GM12891 (cell line): ENCODE measurements around the gene DTWD2.

Experiments used
- PAX5 ChIP-seq: IDR thresholded peaks from 2 replicates; pipeline ENCODE4 v1.6.1; 2011; ENCODE audit warnings: low read length, moderate library complexity, mild to moderate bottlenecking; ENCODE audit not compliant: insufficient read depth, severe bottlenecking
- POLR2A ChIP-seq: IDR thresholded peaks from 2 replicates; pipeline ENCODE4 v1.6.1; 2011; ENCODE audit warnings: low read depth, low read length, control low read depth
- POLR2AphosphoS5 ChIP-seq: IDR thresholded peaks from 2 replicates; pipeline ENCODE4 v1.6.1; 2011; ENCODE audit warnings: low read depth, low read length, control low read depth
- POU2F2 ChIP-seq: IDR thresholded peaks from 2 replicates; pipeline ENCODE4 v1.6.1; 2011; ENCODE audit warnings: low read depth, mild to moderate bottlenecking, control low read depth, low read length, moderate library complexity
- SPI1 ChIP-seq: IDR thresholded peaks from 2 replicates; pipeline ENCODE4 v1.6.1; 2011; ENCODE audit warnings: low read depth, low read length, control low read depth
- TAF1 ChIP-seq: IDR thresholded peaks from 2 replicates; pipeline ENCODE4 v1.6.1; 2011; ENCODE audit warnings: low read depth, low read length, control low read depth

DNA sequence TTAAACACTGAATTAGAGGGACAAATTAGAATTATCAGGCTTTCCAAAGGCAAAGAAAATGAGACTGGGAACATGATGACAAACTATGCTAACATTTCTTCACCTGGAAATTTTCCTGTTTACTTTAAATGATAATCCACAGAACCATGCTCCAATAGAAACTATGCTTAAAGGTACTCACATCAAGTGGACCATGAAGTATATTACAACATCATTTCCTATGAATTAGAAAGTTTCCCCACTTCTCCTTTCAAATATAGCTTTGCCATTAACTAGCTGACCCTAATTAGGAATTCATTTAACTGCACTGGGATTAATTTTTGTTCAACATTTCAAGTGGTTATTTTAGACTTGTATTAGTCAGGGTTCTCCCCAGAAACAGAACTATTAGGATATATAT lies 81.4 kb downstream of the DTWD2 start:
- TF ChIP-seq POLR2AphosphoS5 (no peak), POLR2A (no peak), TAF1 (no peak), PAX5 (no peak), POU2F2 (no peak), SPI1 (no peak)
